Right forelimb (tissue), 1 donor: Measurements from ENCODE around the gene TMEM267.
"Not testable (repeated sequence)": the region's sequence is repeated elsewhere in the genome, so short reads cannot be mapped to it uniquely, and the experiment has no call there.

Source experiments
- DNase-seq: peaks from one replicate; pipeline ENCODE4 v3.0.0-alpha.2; 2018

The TMEM267 gene

DNA sequence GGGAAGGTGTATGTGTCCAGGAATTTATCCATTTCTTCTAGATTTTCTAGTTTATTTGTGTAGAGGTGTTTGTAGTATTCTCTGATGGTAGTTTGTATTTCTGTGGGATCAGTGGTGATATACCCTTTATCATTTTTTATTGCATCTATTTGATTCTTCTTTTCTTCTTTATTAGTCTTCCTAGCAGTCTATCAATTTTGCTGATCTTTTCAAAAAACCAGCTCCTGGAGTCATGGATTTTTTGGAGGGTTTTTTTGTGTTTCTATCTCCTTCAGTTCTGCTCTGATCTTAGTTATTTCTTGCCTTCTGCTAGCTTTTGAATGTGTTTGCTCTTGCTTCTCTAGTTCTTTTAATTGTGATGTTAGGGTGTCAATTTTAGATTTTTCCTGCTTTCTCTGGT is 42.1 kb downstream of the TMEM267 start:
- not testable (repeated sequence) for DNase-seq

GRCh38 chr5:43437062-43437660 is 46.5 kb downstream of the TMEM267 start:
- DNase-seq: no peak

GRCh38 chr5:43433382-43433781 is 50.3 kb downstream of the TMEM267 start:
- DNase-seq: no peak

- no peak for DNase-seq
Observed at GRCh38 chr5:43432486-43433375, 50.9 kb downstream of the TMEM267 start.

DNA sequence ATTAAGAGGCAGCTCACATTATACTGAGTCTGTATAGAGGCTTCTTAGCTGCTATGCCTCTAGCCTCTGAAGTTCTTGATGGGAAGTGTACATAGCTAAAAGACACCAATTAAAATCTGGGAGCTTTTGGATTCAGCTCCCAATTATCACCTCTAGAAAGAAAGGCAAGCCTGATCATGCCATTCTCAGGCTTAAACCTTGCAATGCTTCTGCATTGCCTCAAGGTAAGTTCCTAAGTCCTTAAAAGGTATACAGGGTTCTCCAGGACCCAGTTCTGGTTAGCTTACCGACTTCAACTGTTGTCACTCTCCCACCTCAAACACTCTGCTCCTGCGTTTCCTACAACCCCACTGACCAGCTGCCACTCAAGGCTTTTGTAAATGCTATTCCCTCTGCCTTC is 54.0 kb downstream of the TMEM267 start:
- no peak for DNase-seq

DNA sequence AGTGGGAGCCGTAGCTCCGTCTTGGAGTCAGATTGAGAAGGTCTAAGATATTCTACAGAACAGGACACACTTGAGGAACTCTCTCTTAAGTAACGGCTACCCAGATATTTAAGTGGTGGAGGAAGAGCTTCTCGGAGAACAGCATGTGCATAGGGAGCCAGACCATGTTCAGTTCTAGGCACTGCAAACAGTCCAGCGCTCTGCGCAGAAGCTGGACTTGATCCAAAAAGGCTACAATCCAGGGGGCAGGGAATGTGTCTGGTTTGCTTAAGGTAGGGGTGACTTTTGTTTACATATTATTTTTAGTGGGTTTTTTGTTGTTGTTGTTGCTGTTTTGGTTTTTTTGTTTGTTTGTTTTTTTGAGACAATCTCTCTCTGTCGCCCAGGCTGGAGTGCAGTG is 54.6 kb downstream of the TMEM267 start:
- no peak for DNase-seq

DNA sequence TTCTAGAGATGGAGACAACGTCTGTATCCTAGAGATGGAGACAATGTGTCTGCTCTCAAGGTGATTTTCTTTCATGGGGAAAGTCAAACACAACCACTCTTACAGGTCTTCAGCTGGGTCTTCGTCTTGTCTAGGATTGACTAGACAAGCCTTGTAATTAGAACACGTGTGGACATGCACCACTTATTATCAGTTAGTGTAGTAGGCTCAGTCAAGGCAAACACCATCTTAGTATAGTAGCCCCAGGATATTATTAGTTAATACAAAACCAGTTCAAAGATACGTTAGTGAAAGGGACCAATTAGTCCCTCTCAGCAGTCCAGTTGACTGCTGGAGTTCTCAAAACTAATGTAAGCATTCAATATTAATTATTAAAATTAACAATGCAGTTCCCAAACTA is 56.4 kb downstream of the TMEM267 start:
- no peak for DNase-seq

DNA sequence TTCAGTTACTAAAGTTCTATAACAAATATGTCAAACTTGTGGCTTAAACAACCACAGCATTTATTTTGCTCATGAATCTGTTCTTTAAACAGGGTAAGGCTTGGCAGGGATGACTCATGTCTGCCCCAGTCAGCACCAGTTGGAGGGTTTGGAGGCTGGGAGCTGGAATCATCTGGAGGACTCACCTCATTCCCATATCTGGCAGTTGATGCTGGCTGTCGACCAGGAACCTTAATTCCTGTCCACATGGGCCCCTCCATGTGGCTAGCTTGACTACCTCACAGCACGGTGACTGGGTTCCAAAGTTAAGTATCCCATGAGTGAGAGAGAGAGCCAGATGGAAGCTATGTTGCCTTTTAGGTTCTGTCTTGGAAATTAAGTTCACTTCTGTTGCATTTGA is 57.7 kb downstream of the TMEM267 start:
- DNase-seq: no peak

DNA sequence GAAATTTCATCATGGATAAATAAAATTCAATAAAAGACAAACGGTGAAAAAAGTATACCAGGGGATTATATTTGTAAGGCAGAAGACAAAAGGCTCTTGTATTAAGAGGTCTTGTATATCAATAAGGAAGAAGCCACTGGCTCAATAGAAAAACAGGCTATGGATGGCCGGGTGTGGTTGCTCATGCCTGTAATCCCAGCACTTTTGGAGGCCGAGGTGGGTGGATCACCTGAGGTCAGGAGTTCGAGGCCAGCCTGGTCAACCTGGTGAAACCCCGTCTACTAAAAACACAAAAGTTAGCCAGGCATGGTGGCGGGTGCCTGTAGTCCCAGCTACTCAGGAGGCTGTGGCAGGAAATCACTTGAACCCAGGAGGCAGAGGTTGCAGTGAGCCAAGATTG is 60.6 kb downstream of the TMEM267 start:
- DNase-seq: not testable (repeated sequence)

DNA sequence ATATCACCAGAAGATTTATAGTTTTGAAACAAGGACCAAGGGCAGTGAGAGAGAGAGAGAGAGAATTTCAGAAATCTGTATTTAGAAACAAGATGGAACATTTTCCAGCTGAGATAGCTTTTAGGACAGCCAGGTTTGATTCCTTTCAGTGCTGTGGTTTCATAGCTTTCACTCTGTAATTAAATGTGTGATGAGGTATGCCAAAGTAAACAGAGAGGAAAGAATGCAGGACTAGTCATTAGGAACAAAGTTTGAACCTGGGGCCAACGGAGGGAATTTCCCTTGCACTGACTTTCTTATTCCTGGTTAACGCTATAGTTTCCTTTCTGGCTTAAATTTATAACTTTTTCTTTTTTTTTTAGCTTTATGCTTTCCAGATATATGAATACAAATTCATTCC is 61.5 kb downstream of the TMEM267 start:
- no peak for DNase-seq

DNA sequence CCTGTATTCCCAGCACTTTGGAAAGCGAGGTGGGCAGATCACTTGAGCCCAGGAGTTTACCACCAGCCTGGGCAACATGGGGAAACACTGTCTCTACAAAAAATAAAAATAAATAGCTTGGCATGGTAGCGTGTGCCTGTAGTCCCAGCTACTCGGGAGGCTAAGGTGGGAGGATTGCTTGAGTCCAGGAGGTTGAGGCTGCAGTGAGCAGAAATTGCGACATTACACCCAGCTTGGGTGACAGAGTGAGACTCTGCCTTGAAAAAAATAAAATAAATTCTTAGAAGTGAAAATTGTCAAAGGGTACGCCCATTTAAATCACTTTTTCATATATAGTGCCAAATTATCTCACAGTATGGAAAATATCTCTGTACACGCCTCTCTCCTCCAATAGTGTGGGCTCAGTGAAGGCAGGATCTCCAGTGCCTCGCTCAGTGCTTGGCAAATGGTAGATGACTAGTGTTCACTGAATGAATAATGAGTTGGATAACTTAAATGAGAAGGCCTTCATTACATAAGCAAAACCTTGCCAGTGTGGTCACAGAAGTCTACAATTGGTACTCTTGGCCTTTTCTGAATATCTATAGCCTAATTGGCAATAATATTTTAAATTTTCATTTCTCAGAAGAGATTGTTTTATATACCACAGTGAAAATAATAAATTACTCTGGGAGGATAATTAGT is 62.1 kb downstream of the TMEM267 start:
- DNase-seq: no peak

GRCh38 chr5:43420241-43420640 is 63.4 kb downstream of the TMEM267 start:
- DNase-seq: no peak

DNA sequence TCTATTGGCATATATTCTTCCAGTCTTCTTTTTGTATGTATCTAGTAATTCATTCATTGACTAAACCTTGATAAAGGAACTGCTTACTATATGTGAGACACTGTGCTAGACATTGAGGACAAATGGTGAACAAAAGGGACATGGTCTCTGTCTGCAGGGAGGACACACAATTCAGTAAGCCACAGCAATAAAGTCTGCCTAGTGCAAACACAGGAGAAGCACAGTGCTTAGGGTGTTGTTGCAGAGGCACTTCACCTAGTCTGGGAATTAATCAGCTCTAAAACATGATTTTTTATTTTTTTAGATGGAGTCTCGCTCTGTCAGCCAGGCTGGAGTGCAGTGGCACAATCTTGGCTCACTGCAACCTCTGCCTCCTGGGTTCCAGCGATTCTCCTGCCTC is 65.1 kb downstream of the TMEM267 start:
- no peak for DNase-seq

GRCh38 chr5:43416803-43417394 is 66.8 kb downstream of the TMEM267 start:
- DNase-seq: no peak

- no peak for DNase-seq
Observed at GRCh38 chr5:43415935-43416802, 67.5 kb downstream of the TMEM267 start.

GRCh38 chr5:43413966-43414365 is 69.7 kb downstream of the TMEM267 start:
- DNase-seq: no peak

DNA sequence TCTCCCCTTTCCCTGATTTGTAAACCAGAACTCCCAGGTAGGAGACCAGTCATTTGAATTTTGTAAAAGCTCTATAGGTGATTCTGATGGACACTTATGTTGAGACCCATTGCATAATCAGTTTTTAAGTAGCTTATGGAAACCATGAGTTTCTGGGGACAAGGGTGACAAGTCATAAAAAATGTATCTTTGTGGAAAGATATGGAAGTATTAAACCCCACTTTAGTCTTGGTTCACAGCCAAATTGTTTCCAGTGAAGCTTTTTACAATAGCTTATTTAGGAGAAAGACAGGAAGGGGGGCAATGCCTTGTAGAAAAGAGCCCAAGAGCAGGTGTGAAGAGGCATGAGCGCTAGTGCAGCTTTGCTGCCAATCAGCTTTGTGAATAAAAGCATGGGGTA is 71.0 kb downstream of the TMEM267 start:
- DNase-seq: no peak

GRCh38 chr5:43412156-43412555 is 71.5 kb downstream of the TMEM267 start, which contains the start of gene CCL28:
CCL28 (minus strand) TSS chr5:43412391; CDS start chr5:43412316, 75 bp downstream.
- DNase-seq: no peak

DNA sequence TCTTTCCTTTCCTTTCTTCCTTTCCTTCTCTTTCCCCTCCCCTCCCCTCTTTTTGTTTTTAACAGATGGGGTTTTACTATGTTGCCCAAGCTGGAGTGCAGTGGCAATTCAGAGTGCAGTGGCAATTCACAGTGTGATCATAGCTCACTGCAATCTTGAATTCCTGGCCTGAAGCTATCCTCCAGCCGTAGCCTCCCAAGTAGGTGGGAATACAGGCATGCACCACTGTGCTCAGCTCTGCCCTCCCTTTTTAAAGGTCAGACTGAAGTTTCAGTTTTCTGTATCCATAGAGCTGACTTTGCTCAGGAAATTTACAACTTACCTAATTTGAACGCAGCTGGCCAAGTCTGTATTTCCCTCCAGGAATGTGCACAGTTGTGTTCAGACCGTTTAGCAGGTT is 72.2 kb downstream of the TMEM267 start:
- no peak for DNase-seq

DNA sequence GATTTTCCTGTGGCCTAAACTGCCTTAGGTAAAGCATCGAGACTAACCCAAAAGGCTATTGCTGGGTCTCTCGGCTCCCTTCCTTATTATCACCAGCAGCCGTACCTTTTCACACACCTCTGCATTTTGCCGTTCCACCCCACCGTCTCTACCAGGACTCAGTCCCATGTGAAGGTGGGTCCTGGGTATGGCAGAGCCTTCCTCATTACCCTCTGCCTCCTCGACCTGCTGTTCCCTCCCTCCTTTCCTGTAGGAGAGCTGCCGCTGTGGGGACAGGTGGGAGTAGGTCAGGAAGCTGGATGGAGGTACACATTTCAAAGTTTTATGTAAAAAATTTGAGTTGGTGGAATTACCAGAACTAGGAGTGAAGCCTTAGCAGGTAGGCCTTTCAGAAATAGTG is 73.3 kb downstream of the TMEM267 start:
- no peak for DNase-seq

DNA sequence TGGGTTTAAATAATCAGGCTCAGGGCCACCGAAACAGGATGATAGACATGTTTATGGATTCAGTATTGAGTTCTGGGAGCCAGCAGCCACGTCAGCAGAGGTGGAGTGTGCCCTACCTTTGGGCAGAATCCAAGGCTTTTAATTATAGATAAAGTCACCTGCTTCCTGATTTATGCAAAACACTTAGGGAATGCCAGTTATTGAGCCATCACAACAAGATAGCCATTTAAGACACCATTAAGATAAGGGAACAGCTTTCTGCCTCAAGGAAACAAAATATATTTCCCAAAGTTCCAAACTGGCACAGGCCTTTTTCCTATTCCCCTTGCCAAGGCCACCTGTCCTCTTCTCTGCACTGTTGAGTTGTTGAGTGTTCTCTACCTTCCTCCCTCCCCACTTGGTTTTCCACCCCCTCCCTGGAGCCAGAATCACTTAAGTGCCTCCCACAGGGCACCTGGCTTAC is 73.8 kb downstream of the TMEM267 start:
- DNase-seq: no peak

DNA sequence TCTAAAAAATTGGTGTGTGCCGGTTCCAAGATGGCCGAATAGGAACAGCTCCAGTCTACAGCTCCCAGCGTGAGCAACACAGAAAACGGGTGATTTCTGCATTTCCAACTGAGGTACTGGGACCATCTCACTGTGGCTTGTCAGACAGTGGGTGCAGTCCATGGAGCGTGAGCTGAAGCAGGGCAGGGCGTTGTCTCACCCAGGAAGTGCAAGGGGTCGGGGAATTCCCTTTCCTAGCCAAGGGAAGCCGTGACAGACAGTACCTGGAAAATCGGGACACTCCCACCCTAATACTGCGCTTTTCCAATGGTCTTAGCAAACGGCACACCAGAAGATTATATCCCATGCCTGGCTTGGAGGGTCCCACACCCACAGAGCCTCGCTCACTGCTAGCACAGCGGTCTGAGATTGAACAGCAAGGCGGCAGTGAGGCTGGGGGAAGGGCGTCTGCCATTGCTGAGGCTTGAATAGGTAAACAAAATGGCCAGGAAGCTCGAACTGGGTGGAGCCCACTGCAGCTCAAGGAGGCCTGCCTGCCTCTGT is 81.1 kb downstream of the TMEM267 start:
- DNase-seq: not testable (repeated sequence)
